Esophagus muscularis mucosa (tissue), 3 donors: ENCODE data around the gene KIF5C.

Experiments
- CTCF ChIP-seq, 3 experiments: fragments of 200-600 bp in 2 of 3; fragments of 450-650 bp in 1 of 3; sonication (generic) in 2 of 3; IDR thresholded peaks; one replicate each; pipeline ENCODE4 v1.5.1; 2017 to 2019; ENCODE audit warnings: antibody characterized with exemption in 3 of 3, mild to moderate bottlenecking in 2 of 3, moderate library complexity in 1 of 3
- POLR2A ChIP-seq: fragments of 450-650 bp; IDR thresholded peaks from one replicate; pipeline ENCODE4 v1.6.1; 2017; ENCODE audit warnings: antibody characterized with exemption, moderate library complexity, mild to moderate bottlenecking, low read depth

DNA sequence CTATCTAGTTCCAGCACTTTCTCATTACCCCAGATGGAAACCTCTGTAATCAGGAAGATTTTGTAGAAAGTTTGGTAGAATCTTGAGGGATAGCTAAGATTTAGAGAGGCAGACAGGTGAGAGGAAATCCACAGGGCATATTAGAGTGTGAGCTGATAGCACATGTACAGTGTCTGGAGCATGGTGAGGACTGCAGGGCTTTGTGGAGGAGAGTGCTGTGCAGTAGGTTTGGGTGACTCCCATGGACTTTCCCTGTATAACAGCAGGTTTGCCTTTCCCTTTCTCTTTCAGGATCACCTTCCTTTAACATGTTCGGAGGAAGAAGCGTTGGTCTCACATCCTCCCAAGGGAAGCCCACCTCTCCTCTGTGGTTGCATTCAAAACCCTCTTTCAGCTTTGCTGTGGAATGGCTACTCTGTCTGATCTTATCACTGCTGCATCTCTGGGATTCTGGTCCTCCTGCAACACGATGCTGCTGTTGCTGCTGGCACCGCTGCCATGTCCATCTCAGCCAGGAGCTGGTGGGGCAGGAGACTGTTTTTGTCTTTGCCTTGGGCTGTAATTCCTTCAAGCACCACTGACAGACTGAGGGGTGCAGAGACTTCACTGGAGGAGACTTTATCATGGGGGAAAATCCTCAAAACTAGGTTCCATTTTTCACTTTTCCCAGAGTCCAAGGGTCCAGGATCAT, 7.8 kb upstream of the KIF5C start:
- no peak for TF ChIP-seq CTCF (IDR thresholded peaks at IDR 0.05)
- no peak for TF ChIP-seq POLR2A
